Effector CD8-positive, alpha-beta T cell (primary cell): Measurements from ENCODE around the gene HOXC6.

Experiments
- DNase-seq: peaks from one replicate; lab custom pipeline; 2025; lab: John Stamatoyannopoulos, UW

HOXC6 gene

DNA sequence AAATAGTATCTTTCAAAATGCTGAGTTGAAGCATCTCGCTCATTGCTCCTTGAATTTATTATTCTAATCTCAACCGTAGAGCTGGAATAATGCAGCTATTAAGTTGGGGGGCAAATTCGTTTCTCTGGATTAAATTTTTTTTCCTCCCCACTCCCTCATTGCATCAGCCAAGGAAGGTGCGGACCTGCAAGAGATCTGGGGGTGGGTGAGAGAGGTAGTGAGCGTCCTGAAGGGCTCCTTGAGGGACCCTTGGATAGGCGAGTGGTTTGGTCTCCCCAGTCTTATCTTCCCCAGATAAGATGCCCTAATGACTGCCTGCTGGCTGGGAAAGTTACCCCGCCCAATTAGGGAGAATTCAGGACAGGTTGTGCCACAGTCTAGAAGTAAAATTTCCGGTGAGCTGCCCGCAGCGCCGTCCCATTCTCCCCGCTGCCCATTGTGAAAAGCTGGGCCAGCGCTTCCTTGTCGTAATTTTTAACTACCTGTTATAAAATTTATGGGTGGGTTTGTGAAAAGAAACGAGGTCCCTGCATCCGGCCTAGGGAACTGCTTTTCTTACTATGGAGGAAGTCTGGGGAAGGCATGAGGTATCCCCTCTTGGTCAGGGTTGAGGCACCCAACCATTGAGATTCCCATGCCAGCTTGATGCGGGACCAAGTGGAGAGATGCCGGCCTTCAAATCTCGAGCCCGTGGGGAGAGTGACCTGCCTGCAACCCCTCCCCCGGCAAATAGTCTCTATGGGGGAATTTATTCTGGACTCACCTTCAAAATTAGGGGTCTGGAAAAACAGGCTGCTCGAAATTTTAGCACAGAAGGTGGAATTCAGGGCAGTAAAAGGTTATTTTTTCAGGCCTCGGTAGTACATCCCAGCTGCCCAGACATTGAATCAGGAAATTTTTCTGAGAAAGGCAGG, 13.0 kb upstream of the HOXC6 start:
- no peak for DNase-seq

DNA sequence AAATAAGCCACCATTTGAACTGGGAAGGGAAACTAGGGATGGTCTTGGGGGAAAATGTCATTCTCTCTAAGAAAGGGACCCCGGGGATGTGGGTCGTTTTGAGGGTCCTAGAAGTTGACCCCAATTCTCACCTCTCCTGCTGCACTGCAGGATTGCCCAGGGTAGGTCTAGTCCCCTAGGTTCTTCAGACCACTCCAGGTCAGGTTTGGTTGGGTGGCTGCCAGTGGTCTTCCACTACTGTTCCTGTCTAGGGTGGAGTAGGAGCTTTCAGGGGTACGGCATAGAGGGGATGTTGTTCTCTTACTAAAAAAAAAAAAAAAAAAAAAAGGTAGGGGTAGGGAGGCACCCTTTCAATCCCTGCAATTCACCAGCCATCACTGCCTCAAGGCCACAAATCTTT, 12.2 kb upstream of the HOXC6 start:
- no peak for DNase-seq

DNA sequence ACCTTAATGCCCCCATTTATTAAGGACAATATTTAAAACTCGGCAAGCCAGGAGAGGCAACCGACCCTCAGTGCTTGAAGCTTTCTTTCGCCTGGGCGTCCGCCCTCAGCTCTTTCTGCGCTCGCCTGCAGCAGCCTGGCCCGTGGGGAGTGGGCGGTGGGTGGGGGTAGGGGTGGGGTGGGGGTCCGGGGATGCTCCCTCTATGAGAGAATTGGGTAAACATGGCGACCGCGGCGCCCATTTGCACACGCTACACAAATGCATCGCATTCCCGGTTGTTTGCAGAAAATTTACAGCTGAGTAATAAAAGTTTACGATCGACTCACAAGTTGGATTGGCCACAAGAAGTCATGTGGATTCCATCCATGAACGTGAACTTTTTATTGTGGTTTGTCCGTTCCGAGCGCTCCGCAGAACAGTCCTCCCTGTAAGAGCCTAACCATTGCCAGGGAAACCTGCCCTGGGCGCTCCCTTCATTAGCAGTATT, 11.7 kb upstream of the HOXC6 start:
- no peak for DNase-seq

DNA sequence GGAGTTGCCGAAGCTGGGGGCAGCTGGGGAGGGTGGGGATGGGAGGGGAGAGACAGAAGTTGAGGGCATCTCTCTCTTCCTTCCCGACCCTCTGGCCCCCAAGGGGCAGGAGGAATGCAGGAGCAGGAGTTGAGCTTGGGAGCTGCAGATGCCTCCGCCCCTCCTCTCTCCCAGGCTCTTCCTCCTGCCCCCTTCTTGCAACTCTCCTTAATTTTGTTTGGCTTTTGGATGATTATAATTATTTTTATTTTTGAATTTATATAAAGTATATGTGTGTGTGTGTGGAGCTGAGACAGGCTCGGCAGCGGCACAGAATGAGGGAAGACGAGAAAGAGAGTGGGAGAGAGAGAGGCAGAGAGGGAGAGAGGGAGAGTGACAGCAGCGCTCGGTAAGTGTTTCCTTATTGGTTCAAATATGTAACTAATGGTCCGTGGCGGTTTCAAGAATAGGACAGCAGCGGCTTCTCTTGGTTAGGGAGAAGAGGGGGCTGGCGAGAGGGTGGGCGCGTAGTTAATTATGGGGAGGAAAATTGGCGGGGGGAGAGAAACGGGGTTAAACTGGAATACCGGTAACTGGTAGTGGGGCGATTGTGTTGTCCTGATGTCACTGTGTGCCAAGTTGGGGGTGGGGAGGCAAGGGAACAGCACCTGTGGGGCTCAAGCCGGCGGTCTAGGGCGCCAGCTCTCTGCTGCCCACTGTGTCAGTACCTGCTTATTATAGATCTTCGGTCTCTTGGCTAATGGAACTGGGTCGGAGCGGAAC, 11.0 kb upstream of the HOXC6 start:
- no peak for DNase-seq

DNA sequence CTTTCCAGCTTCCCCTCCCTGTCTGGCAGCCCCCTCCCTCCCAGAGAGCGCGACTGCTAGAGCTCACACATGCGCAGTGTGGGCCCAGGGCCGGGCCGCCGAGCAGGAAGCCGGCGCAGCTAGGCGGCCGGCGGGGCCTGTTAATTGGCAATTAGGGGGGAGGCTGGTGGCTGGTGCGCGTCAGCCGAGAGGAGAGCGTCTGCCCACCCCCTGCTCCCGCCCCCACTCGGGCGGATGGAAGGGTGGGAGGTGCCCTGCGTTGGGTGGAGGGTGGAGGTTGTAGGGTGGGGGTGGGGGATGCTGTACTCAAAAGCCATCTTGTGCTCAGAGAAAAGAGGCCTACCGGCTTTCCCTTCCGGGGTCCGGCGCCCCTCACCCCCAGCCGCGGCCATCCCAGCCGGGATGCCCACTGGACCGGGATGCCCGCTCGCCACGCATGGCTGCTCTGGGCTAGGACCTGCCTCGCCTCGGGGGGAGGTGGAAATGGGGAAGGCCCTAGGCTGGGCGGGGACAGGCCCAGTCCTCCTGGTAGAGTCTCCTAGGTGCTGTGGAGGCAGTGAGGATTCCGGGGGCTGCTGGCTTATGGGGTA, 10.3 kb upstream of the HOXC6 start:
- peak; percentile 59 for DNase-seq

DNA sequence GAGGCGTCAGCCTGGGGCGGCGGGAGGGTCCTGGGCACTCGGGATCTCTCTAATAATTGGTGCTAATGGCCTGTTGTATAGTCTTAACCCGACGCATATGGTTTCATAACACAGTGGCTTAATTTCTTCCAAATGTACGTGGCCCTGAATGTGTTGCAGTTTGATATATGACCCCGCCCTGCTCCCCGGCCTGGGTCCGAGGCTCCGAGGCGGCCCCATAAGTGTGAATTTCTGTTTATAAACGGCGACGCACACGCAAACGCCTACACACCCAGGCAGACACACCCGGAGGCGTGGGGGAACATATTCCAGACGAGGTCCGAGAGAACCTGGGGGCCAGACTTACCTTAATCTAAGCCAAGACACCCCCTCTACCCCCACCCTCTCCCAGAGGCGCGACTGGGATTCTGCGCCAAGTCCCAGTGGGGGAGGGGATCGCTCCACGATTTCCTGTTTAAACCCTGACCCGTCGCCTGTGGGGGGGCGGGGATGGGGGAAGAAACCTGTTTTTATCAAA, 9.7 kb upstream of the HOXC6 start:
- no peak for DNase-seq

DNA sequence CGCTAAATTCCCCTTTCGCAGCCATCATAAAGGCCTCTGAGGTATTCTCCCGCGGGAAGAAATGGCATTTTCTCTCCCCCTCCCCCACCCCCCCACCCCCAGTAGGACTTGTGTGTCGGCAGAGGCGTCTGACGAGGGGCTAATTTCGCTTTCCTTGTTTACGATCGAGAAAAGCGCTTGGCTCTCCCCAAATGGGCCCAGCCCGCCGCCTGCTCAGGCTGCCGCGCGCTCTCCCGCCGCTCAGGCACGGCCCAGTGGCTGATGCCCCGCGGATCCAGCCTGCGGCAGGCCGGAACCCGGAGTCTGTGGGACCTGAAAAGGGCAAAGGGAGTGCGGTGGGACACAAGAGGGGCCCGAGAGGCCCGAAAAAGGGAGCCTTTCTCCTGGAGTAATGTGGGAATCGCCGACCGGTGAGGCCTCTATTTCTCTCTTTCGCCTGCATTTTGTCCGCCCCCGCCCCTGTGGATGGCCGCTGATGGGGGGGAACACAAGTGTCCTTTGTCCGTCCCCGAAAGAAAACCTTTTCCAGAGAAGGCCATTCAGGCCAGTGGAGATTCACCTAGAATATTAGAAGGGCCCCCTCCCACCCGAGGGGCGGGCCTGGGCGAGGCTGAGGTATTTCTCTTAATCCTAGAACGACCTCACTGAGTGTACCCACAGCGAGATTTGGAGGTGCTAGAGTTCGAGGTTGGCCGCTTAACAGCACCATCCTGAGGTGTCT, 9.0 kb upstream of the HOXC6 start:
- no peak for DNase-seq

DNA sequence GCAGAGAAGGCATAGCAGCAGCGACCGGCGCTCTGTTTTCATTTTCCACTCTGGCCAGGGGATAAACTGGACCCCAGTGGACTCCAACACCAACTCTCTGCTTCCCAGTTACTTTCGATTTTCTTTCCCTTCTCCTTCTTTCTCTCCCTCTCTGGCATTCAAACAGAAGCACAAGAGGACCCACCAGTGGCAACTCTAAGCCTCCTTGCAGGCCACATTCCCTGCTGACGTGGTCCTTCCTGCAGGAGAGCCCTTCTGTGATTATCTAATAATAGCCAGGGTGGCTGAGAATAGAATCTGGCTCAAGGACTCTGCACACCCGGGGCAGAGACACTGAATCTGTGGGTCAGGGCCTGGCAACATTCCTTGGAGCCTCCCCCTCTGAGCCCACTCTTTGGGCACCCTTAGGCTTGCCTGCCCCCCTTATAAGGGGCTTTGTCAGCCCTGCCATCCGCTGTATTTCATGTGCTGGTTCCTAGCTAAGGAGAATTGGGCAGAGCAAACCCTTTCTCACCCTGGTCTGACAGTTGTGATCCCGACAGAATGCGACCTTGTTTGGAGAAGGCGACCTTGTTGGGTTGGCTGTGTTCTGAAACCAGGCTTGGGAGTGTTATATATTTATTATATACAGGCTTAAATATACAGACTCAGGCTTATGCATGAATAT, 8.2 kb upstream of the HOXC6 start:
- no peak for DNase-seq

DNA sequence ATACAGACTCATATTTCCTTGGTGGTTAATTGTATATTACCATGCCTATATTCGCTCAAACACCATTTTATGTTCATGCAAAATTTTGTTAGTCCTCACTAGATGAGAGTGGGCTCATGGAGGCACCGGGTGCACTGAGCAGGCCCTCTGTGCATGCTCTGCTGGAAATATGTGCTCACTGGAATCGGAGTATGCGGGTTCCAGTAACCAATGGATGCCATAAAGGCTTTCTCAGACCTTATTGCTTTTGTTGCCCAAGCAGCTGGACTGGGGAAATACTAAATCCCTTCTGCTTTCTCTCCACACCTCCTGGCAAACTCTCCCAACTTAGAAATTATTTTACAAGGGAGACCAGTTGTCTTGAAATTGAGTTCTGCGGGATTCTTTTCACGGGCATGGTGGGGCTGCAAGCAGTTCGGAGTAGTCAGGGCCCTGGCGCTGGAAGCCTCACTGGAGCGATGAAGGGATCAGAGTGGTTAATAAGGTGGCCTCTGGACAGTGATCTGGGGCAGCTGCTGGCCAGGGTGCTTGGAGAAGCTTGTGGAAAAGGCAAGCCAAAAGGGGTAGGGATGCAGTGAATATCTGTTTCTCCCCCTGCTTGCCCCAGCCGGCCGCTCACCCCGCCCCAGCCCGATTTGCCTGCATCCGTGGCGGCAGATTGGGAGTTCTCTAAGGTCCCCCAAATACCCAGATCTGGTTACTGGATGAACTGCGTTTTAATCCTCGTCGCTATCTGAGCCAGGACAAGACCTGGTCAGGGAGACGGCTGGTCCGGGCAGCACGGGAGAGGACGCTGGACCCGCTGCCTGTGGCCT, 7.4 kb upstream of the HOXC6 start:
- no peak for DNase-seq

DNA sequence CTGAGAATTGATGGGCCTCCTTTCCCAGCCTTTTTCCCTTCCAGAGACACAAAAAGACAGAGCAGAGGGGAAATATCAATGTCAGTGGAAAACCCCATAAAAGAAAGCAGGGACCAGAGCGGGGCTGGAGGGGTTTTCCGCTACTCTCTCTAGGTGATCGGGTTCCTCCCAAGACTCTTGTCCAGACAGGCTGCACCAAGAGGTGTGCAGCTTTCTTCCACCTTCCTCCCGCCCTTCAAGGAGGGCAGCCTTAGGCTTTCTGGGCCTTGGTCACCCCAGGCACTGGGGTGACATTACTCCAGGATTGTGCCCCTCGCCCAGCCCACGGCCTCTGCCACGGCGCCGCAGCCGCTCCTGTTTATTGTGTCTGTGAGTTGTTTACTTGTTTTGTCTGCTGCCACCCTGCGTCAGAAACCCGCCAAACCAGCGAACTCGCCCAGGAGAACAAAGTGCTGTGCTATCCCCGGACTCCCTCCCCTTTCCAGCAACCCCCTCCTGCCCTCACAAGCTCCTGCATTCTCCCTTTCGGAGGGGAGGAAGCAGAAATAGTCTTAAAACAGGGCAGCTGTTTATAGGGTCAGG, 6.7 kb upstream of the HOXC6 start:
- no peak for DNase-seq

DNA sequence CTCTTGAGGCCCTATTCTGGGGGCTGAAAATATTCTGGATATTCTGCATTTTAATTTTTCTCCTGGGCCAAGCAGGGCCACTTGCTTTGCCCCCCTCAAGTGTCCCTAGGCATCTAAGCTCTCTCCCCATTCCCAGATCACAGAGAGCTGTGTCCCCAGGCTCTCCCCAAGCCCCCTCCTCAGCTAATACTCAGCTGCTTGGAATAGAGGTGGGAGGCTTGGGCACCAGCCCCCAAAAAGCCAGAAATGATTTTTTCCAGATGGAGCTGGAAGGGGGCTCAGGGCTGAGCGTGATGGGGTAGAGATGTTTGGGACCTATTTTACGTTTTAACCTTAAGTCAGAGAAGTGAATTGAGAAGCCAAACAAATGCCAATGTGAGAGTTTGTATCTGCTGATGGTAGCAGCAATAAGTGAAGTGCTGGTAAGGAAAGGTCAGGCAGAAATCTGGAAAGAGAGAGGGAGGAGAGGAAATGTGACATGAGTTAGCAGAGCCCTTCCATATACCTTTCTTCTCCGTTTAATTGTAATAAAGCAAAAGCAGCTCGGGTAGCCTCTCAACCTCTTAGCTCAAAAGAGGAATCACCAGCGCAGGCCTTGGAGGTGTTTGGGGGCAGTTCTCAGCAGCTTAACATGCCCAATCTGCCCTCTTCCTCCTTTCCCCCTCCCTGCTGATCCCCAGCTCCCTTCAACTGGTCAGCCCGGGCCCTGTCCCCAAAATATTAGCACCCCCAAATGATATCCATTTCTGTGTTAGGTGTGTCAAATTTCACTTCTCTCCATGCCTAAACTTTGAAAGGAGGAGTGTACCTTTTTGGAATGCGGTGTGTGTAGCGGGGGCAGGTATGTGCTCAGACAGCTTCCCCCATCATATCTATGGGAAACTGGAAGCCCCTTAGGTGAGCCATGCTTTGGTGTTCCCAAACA, 5.0 kb upstream of the HOXC6 start:
- DNase-seq, result no peak

DNA sequence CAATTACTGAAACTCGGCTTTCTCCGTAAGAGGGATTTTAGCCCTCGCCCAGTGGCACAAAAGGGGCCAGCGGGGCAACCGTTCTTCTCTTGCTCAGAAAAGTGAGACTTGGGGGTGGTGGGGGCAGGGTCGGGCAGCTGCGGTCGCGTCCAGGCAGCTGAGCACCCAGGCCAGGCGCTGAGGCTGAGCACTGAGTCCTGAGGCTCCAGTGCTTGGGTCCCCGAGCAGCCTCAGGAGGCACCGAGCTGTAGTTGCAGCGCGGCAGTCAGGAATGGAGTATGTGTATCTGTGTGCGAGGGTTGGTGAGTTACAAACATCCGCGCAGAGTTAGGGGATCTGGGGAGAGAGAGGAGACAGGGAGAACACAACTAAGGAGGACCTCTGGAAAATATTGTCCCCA, 4.1 kb upstream of the HOXC6 start:
- no peak for DNase-seq

DNA sequence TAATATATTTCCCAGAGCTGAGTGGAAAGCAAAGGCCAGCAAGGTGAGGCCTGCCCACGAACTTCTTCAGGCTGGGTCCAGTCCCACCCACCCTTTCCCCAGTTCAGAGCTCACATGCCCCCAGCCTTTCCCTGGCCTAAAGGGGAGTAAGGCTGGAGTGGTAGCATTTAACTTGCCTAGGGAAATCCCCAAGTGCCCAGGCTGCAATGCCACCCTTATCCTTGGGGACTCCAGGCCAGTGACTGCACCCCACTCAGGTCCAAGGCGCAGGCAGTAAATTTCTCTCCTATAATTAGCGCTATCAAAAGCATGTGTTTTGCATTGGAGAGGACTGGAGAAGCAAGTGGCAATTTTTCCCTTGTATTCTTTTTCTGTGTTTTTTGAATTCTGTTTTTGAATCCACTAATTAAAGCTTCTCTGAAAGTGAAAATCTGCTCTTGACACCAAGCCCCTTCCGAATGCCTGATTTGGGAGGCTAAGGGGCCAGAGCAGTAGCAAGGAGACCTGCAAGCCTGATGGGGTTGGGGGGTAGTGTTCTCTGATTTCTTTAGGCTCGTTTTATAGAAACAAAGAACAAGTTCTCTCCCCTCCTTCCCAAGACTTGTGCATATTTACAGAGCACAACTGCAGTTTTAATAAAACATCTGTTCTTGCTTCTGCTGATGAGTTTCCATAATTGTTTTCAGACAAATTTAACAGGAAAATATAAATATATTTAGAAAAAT, 3.5 kb upstream of the HOXC6 start:
- DNase-seq, result no peak

DNA sequence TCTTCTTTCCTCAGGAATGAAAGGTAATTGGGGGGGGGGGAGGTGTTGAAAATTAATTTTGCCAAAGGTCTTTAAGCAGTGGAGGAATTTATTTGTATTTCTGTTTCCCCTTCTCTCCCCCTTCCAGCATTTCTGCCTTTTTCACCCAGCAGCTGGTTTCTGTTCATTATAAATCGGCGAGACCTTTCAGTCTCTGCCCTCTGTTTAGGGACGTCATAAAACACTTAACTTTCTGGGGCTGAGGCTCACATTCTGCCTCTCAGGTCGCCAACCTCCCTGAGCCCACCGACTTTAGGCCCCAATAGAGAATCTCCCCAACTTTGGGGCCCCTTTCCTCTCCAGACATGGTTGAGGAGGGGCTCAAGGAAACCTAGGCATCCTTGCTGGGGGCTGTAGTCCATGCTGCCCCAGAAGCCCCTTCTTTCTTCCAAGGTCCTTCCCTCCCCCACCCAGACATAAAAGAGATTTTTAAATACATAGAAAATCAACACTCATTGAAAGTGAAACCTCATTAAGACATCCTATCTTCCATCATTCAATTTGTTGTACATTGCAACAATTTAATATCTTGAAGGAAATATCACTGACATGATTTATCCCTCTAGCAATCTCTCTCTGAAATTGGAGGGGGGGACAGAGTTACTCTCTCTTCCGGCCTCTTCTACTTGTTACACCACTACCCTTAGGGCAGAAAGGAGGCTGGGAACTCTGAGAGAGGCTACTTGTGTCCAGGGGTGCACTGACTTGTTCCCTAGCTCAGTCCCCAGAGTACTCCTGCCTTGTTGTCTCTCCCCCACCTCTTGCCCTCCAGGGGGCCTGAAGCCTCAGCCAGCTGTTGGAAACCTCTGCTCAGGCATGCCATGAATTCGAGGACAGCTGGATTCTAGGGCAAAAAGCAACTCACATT, 2.5 kb upstream of the HOXC6 start:
- no peak for DNase-seq

DNA sequence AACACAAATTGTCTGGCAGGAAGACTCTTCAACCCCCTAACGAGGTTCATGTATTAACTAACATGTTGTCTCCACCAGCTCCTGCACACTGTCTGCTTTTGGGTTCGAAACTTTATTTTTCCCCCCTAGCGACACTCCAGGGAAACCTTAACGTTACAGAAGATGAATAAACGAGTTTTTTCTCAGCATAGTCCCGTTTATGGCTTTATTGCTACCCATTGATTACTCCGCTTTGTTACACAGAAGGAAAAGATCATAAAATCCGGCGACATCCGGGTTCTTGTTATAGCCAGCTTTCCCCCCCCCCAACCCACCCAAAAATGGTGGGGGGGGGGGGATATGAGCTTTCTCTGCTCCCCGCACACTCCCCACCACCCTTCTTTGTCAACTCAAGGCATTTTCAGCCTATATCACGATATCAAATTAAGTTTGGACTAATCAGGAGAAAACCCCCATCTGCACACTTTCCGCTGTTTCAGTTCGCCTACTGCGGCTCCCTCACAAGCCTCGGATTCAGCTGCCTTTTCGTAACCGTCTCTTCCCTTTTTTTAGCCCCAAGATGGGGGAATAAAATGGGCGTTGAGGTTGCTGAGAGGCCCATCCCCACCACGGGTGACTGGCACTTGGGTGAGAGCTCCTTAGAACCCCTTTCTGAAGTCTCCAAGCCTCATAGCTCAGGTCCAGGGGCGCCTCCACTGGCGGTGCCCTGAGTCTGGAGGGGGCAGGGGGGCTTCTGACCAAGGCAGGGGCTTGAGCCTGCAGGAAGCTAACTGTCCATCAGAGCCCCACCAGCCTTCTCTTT, 1.4 kb upstream of the HOXC6 start:
- DNase-seq, result no peak

DNA sequence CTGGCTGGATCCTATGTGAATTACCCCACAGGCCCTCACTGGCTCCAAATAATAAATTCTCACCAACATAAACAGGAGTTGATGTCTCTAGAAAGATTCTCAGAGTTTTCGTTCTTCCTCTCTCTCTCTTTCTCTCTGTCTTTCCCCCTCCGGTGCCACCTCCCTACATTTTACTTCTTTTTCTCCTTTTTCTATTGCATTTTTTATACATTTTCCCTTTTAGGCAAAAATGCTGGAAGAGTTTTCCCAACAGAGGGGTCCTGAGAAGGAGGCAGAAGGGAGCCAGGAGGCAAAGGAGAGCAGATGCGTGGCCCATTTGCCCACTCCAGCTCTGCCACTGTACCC, 826 bp upstream of the HOXC6 start:
- DNase-seq, result no peak
